ENCODE results near the gene TENM3.

Gene TENM3

DNA sequence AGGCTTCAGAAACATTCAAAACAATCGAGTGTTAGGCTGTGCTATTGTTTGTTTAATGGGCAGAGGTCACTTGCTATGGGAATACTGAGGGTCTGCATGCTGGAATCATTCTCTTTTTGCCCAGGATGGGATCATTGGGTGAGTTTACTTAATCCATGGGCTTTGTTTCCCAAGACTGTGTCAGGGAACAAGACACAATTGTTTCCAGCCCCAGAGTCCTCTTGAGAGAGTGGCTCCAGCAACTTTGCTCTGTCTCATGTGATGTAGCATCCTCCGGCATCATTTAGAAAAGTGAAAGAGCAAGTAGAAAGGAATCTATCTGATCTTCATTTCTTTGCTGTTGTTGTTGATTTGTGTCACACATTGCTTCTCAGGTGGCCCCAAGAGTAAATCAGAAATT is 1.8 kb downstream of the TENM3 start:
- DNase-seq, result no peak
- Mint-ChIP-seq H3K4me3 (no peak overlapping the region), H3K36me3 (ENCODE audit: low read depth) (peaks cover 27% of the 10 kb centered on the region), H3K9me3 (peaks cover 10% of the 10 kb centered on the region), H3K27ac (peak overlapping the region; percentile 37), H3K27me3 (ENCODE audit: low read depth, poor library complexity) (peaks cover 5% of the 10 kb centered on the region), H3K4me1 (peaks cover 38% of the 10 kb centered on the region)
- no peak for TF ChIP-seq CTCF (IDR thresholded peaks at IDR 0.05)

- no peak for TF ChIP-seq CTCF (IDR thresholded peaks at IDR 0.05)
- Mint-ChIP-seq H3K36me3 (ENCODE audit: low read depth) (peaks cover 32% of the 10 kb centered on the region), H3K9me3 (peaks cover 14% of the 10 kb centered on the region), H3K27me3 (ENCODE audit: low read depth, poor library complexity) (peaks cover 5% of the 10 kb centered on the region), H3K27ac (peak overlapping the region; percentile 37), H3K4me1 (peaks cover 32% of the 10 kb centered on the region), H3K4me3 (no peak overlapping the region)
- no peak for DNase-seq
These were observed 2.5 kb downstream of the TENM3 start for GRCh38 chr4:182245541-182246215.

DNA sequence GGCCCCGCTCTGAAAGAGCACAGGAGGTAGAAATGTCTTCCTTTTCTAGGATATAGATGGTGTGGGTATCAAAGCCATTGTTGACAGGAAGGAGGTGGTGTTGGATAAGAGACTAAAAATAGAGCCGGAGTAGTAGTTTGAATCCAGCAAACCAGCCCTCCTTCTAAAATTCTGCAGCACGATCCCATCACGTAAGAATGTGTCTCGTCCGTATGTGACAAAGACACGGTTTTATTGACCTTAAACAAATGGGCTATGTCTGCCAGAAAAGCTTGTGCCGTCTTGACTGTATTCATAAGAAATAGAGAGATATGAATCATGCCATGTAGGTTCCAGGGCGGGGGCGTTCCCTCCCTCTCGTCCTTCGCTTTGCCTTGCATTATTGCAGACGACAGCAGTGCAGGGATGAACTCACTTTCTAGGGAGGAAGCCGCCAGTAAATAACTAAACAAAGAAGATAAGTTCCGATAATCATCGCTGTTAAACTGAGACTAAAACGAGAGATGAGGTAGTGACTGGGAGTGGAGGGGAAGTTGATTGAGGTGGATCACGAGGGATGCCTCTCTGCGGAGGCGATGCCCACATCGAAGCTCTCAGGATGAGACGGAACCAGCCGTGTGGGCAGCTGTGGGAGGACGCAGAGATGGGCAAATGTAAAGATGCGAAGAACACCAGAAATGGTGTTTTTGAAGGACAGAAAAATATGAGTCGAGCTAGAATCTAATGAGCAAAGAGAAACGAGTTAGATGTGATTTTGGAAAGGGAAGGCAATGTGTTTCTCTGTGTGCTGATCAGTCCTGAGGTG is 3.4 kb downstream of the TENM3 start:
- no peak overlapping the region for H3K4me3 Mint-ChIP-seq
- no peak for DNase-seq
- peaks cover 14% of the 10 kb centered on the region for H3K9me3 Mint-ChIP-seq
- H3K27me3 Mint-ChIP-seq (ENCODE audit: low read depth, poor library complexity), result peaks cover 5% of the 10 kb centered on the region
- H3K36me3 Mint-ChIP-seq (ENCODE audit: low read depth), result peaks cover 34% of the 10 kb centered on the region
- H3K4me1 Mint-ChIP-seq, result peaks cover 26% of the 10 kb centered on the region
- TF ChIP-seq CTCF (IDR thresholded peaks at IDR 0.05), result no peak
- peak overlapping the region; percentile 65 for H3K27ac Mint-ChIP-seq

DNA sequence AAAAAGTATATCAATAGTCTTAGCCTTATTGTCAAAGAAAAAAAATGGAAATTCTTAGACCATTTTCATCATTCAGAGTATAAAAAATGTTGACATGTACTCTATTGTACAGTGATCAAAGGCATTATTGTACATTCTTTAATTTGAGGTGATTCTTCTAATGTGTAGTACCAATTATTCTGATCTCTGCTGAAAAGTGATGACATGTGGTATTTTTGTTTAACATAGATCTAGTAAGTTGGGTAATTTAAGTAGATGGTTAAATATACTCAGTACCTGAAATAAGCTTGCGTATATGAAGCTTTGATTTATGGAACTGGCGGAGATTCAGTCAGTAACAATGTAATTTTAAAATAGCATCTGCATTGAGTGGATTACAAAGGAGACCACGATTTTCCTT is 5.1 kb downstream of the TENM3 start:
- no peak for DNase-seq
- no peak for TF ChIP-seq CTCF (IDR thresholded peaks at IDR 0.05)
- peaks cover 5% of the 10 kb centered on the region for H3K27me3 Mint-ChIP-seq (ENCODE audit: low read depth, poor library complexity)
- no peak overlapping the region for H3K4me3 Mint-ChIP-seq
- H3K9me3 Mint-ChIP-seq, result peaks cover 10% of the 10 kb centered on the region
- peaks cover 26% of the 10 kb centered on the region for H3K4me1 Mint-ChIP-seq
- peaks cover 26% of the 10 kb centered on the region for H3K36me3 Mint-ChIP-seq (ENCODE audit: low read depth)
- H3K27ac Mint-ChIP-seq, result no peak overlapping the region

GRCh38 chr4:182250446-182250845 is 7.2 kb downstream of the TENM3 start:
- no peak for DNase-seq
- Mint-ChIP-seq H3K27ac (no peak overlapping the region), H3K9me3 (peaks cover 10% of the 10 kb centered on the region), H3K27me3 (ENCODE audit: low read depth, poor library complexity) (peaks cover 3% of the 10 kb centered on the region), H3K36me3 (ENCODE audit: low read depth) (peaks cover 26% of the 10 kb centered on the region), H3K4me1 (peaks cover 18% of the 10 kb centered on the region), H3K4me3 (no peak overlapping the region)
- no peak for TF ChIP-seq CTCF (IDR thresholded peaks at IDR 0.05)
